Spleen (tissue), 11 donors: ENCODE data around the gene PANX2. TPM values are rescaled to one million over a fixed set of nuclear protein-coding genes. Genes with fewer than 3 reads are reported as not detected.
"Not testable (repeated sequence)": the region's sequence is repeated elsewhere in the genome, so short reads cannot be mapped to it uniquely, and the experiment has no call there.

Source experiments
- DNase-seq: peaks from one replicate; pipeline ENCODE4 v3.0.0-alpha.2; 2020
- H3K27ac ChIP-seq, 8 donors: fragments of 200-600 bp; sonication (generic) in 7 of 8; 1 replicate in 4 of 8; 2 replicates in 4 of 8; pipeline versions ENCODE4 v1.5.0 to v1.8.0; 2016 to 2021; ENCODE audit warnings: inconsistent platforms in 4 of 8, mild to moderate bottlenecking in 4 of 8, moderate library complexity in 1 of 8
- H3K27me3 ChIP-seq, 7 donors: fragments of 200-600 bp; sonication (generic) in 6 of 7; replicated peaks in 1 of 7; 1 replicate in 4 of 7; 2 replicates in 3 of 7; pipeline versions ENCODE4 v1.5.0 to v1.8.0; 2016 to 2021; ENCODE audit warnings: inconsistent platforms in 3 of 7, mild to moderate bottlenecking in 1 of 7
- H3K36me3 ChIP-seq, 6 donors: fragments of 200-600 bp; sonication (generic) in 5 of 6; 1 replicate in 4 of 6; 2 replicates in 2 of 6; pipeline versions ENCODE4 v1.5.0 to v1.8.0; 2016 to 2021; ENCODE audit warnings: inconsistent platforms in 2 of 6
- H3K4me1 ChIP-seq, 6 donors: fragments of 200-600 bp; sonication (generic) in 5 of 6; 1 replicate in 3 of 6; 2 replicates in 3 of 6; pipeline versions ENCODE4 v1.5.0 to v1.8.0; 2016 to 2021; ENCODE audit warnings: inconsistent platforms in 3 of 6
- H3K4me3 ChIP-seq, 8 donors: fragments of 200-600 bp; sonication (generic) in 7 of 8; 1 replicate in 4 of 8; 2 replicates in 4 of 8; pipeline versions ENCODE4 v1.5.0 to v1.8.0; 2016 to 2021; ENCODE audit warnings: inconsistent platforms in 4 of 8, mild to moderate bottlenecking in 4 of 8, moderate library complexity in 2 of 8
- H3K9me3 ChIP-seq, 8 donors: fragments of 200-600 bp; sonication (generic) in 7 of 8; 1 replicate in 4 of 8; 2 replicates in 4 of 8; pipeline versions ENCODE4 v1.5.0 to v1.8.0; 2016 to 2021; ENCODE audit warnings: inconsistent platforms in 4 of 8
- POLR2A ChIP-seq, 3 donors: fragments of 450-650 bp; IDR thresholded peaks; one replicate each; pipeline ENCODE4 v1.5.1; 2017; ENCODE audit warnings: antibody characterized with exemption in 3 of 3, mild to moderate bottlenecking in 1 of 3
- POLR2AphosphoS5 ChIP-seq, 3 donors: sonication (generic); formaldehyde crosslinking; IDR thresholded peaks; one replicate each; pipeline ENCODE4 v1.5.1; 2017; ENCODE audit warnings: antibody characterized with exemption in 3 of 3
- WGBS, 5 donors: extraction: QIAGEN DNeasy Blood & Tissue Kit in 3 of 5; methylation state at CpG; one replicate each; pipeline versions ENCODE4 v1.1.5 to v1.1.7; 2013 to 2018; 5-methylcytosine and 5-hydroxymethylcytosine counted together
- intact Hi-C: fragments of 100-400 bp; cut with DNase I; formaldehyde crosslinking; loops from one replicate; pipeline ENCODE4 v1.15.0; 2023; ENCODE audit warnings: low total_unique reads
- polyA plus RNA-seq, 3 donors: library from polyadenylated mRNA; stranded (reverse); fragments of 200-250 nt; gene quantifications; one replicate each; pipeline ENCODE4 v1.2.1, GENCODE V29; 2013
- total RNA-seq, 7 donors: library from RNA; depleted of rRNA in 3 of 7; stranded (reverse); fragments of >200 nt in 3 of 7; fragmentation: NEBNext Ultra II Directional in 4 of 7; extraction: Animal tissue kit (Norgen Biotek cat#: 25700) in 4 of 7; gene quantifications; one replicate each; pipeline versions ENCODE4 v1.1.0 to v1.2.1, GENCODE V29; 2016 to 2021
- TF ChIP-seq, protein P1 (sequence below), 11 experiments: fragments of 200-600 bp in 7 of 11; fragments of 450-650 bp in 4 of 11; sonication (generic) in 4 of 11; IDR thresholded peaks in 8 of 11; conservative IDR thresholded peaks in 3 of 11; 1 replicate in 7 of 11; 2 replicates in 4 of 11; pipeline versions ENCODE4 v1.4.0 to v1.8.0; 2016 to 2021; ENCODE audit warnings: antibody characterized with exemption in 11 of 11, inconsistent platforms in 4 of 11, mild to moderate bottlenecking in 1 of 11
- donor health status: healthy with polysubstance abuse.
- donor health status: DM: no; HTN: no; CAD: no; lungs with moderate emphysema.
- donor health status: DM: no; HTN: no; CAD: no.
- donor health status: Bipolar disorder and iron deficiency.
- donor health status: healthy.
- donor health status: DM: no; HTN: no; CAD: no.
- donor health status: DM: yes; HTN: yes; CAD: no.

PANX2 gene
- total and polyA plus RNA-seq, 10 donors, result 0.11 to 4.6 (median 1.6) TPM

DNA sequence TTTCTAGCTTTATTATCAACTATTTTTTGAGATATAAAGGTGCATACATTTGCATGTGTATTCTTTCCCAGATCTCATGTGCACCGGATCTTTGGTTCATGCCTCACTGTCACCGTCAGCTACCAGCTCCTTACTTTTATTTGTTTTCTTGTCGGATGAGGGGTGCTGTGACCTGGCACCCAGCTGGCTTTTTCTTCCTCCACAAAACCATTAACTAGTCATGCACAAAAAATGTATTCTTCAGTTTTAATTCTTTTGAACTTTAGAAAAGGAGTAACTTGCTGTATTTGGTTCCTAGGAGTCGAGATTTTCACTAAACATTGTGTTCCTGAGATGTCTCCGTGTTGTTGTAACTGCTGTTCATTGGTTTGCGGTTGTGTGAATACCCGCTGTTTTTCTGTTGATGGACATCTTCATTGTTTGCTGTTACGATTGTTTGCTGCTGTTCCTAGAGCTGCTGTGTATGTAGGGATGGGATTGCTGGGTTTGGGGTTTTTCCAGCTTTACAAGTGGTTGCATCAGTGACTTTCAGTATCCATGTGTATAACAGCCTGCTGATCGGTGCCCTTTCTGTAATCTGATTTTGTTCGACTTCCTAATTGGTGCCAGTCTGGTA is 41.3 kb upstream of the PANX2 start:
- Histone ChIP-seq H3K4me1 (no peaks in the 10 kb centered on the region), H3K27ac (no peak overlapping the region), H3K9me3 (peaks cover 0 to 7% (median 2%) of the 10 kb centered on the region in 8 donors), H3K4me3 (no peak overlapping the region), H3K27me3 (peaks cover 0 to 28% (median 3%) of the 10 kb centered on the region in 7 donors), H3K36me3 (no peaks in the 10 kb centered on the region)
- TF ChIP-seq POLR2AphosphoS5 (IDR thresholded peaks at IDR 0.05), result no peak
- WGBS, 5 donors, result 81 to 96% (median 89%) methylated on average over 10 of the region's 10 CpGs
- intact Hi-C loops, result no loop called here
- DNase-seq, result no peak

DNA sequence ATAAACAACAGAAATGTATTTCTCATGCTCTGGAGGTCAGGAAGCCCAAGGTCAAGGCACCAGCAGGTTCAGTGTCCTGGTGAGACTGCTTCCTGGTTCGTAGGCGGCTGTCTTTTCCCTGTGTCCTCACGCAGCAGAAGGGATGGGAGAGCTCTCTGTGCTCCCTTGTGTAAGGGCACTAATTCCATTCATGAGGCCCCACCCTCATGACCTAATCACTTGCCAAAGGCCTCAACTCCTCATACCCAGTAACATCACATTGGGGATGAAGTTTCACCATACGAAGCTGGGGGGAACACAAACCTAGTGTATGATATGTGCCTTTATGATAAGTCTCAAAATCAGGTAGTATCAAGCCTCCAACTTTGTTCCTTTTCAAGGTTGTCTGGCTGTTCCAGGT is 38.6 kb upstream of the PANX2 start:
- no peak overlapping the region for H3K4me3 ChIP-seq
- intact Hi-C loops, result no loop called here
- H3K4me1 ChIP-seq, result no peaks in the 10 kb centered on the region
- H3K27ac ChIP-seq, result no peak overlapping the region
- TF ChIP-seq POLR2AphosphoS5 (IDR thresholded peaks at IDR 0.05), result no peak
- TF ChIP-seq, protein P1, sequence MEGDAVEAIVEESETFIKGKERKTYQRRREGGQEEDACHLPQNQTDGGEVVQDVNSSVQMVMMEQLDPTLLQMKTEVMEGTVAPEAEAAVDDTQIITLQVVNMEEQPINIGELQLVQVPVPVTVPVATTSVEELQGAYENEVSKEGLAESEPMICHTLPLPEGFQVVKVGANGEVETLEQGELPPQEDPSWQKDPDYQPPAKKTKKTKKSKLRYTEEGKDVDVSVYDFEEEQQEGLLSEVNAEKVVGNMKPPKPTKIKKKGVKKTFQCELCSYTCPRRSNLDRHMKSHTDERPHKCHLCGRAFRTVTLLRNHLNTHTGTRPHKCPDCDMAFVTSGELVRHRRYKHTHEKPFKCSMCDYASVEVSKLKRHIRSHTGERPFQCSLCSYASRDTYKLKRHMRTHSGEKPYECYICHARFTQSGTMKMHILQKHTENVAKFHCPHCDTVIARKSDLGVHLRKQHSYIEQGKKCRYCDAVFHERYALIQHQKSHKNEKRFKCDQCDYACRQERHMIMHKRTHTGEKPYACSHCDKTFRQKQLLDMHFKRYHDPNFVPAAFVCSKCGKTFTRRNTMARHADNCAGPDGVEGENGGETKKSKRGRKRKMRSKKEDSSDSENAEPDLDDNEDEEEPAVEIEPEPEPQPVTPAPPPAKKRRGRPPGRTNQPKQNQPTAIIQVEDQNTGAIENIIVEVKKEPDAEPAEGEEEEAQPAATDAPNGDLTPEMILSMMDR (IDR thresholded peaks at IDR 0.05 in 8 of 11, conservative IDR thresholded peaks at IDR 0.05 in 3 of 11), result no peak
- no peak for TF ChIP-seq POLR2A (IDR thresholded peaks at IDR 0.05)
- DNase-seq, result no peak
- no peaks in the 10 kb centered on the region for H3K9me3 ChIP-seq
- 77 to 95% (median 84%) methylated on average over 4 of the region's 4 CpGs for WGBS, 5 donors
- H3K27me3 ChIP-seq, result peaks cover 0 to 28% (median 5%) of the 10 kb centered on the region in 7 donors
- H3K36me3 ChIP-seq, result no peaks in the 10 kb centered on the region

DNA sequence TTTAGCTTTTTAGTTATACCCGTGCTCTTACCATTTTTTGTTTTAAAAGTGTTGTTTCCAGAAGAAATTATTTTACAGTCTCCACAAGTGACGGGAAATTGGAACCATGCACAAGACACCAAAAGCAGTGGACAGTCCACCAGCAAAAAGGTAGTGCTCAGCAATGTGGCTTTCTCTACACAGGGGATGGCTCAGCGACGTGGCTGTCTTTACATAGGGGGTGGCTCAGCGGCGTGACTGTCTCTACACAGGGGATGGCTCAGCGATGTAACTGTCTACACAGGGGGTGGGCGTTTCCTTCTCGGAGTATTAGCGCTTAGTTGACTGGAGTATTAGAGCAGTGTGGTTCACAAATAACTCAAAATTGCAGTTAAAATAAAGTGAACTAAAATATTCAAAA is 36.0 kb upstream of the PANX2 start:
- WGBS, 5 donors, result 82 to 89% (median 84%) methylated on average over 10 of the region's 10 CpGs
- intact Hi-C loops, result no loop called here
- no peaks in the 10 kb centered on the region for H3K4me1 ChIP-seq

GRCh38 chr22:50136581-50137015 is 33.9 kb upstream of the PANX2 start:
- Histone ChIP-seq H3K4me3 (no peak overlapping the region), H3K36me3 (no peaks in the 10 kb centered on the region), H3K27ac (no peak overlapping the region), H3K4me1 (no peaks in the 10 kb centered on the region), H3K27me3 (peaks cover 0 to 8% (median 0%) of the 10 kb centered on the region in 7 donors), H3K9me3 (no peaks in the 10 kb centered on the region)
- DNase-seq, result no peak
- TF ChIP-seq POLR2AphosphoS5 (IDR thresholded peaks at IDR 0.05) (no peak), POLR2A (IDR thresholded peaks at IDR 0.05) (no peak)
- TF ChIP-seq, protein P1 (IDR thresholded peaks at IDR 0.05 in 8 of 11, conservative IDR thresholded peaks at IDR 0.05 in 3 of 11), result no peak
- WGBS, 5 donors, result 72 to 82% (median 78%) methylated on average over 5 of the region's 5 CpGs
- intact Hi-C loops, result no loop called here

More for the DNA sequence above, 36.0 kb upstream of the PANX2 start:
- H3K27ac ChIP-seq, result no peak overlapping the region
- peaks cover 0 to 19% (median 3%) of the 10 kb centered on the region in 7 donors for H3K27me3 ChIP-seq
- no peaks in the 10 kb centered on the region for H3K36me3 ChIP-seq
- H3K4me3 ChIP-seq, result no peak overlapping the region
- TF ChIP-seq, protein P1 (IDR thresholded peaks at IDR 0.05 in 8 of 11, conservative IDR thresholded peaks at IDR 0.05 in 3 of 11), result no peak
- no peak for TF ChIP-seq POLR2AphosphoS5 (IDR thresholded peaks at IDR 0.05)
- no peak for TF ChIP-seq POLR2A (IDR thresholded peaks at IDR 0.05)
- no peak for DNase-seq
- no peaks in the 10 kb centered on the region for H3K9me3 ChIP-seq

DNA sequence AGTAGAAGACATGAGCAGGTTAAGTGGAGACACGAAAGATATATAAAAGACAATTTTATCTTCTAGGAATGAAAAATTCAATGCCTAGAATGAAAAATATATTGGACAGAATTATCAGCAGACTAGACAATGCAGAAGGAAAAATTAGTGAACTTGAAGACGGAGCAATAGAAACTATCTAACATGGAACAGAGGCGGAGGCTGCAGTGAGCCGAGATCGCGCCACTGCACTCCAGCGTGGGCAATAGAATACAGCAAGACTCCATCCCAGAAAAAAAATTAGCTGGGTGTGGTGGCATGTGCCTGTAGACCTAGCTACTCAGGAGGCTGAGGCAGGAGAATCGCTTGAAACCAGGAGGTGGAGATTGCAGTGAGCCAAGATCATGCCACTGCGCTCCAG is 33.3 kb upstream of the PANX2 start:
- H3K4me3 ChIP-seq, H3K9me3 ChIP-seq, H3K36me3 ChIP-seq, DNase-seq, intact Hi-C loops, H3K27ac ChIP-seq, H3K4me1 ChIP-seq: not testable (repeated sequence)
- 92 to 97% (median 96%) methylated on average over 9 of the region's 9 CpGs for WGBS, 5 donors
- peaks cover 0 to 12% (median 0%) of the 10 kb centered on the region in 7 donors for H3K27me3 ChIP-seq
